CD14-positive monocyte (primary cell): Measurements from ENCODE around the gene SPON1. TPM values are rescaled to one million over a fixed set of nuclear protein-coding genes. Genes with fewer than 3 reads are reported as not detected.

Experiments used
- DNase-seq, 3 donors: peaks; one replicate each; pipeline ENCODE4 v3.0.0-alpha.2; 2011 to 2022
- H2AFZ ChIP-seq: 2 replicates; pipeline ENCODE4 v1.6.0; 2012; ENCODE audit warnings: mild to moderate bottlenecking, low read depth, low read length, inconsistent platforms; ENCODE audit not compliant: insufficient read depth, poor library complexity, severe bottlenecking
- H3K27ac ChIP-seq, 2 donors: 1 replicate in 1 of 2; 2 replicates in 1 of 2; pipeline ENCODE4 v1.5.1; 2012 to 2013; ENCODE audit warnings: low read length in 2 of 2, control low read depth in 1 of 2, inconsistent platforms in 1 of 2, low read depth in 1 of 2, mild to moderate bottlenecking in 1 of 2
- H3K27me3 ChIP-seq, 2 donors: one replicate each; pipeline versions ENCODE4 v1.6.0 to v1.6.1; 2011 to 2013; ENCODE audit warnings: low read length in 2 of 2; ENCODE audit not compliant: control insufficient read depth in 2 of 2, insufficient read depth in 2 of 2
- H3K36me3 ChIP-seq, 2 donors: replicated peaks in 1 of 2; 1 replicate in 1 of 2; 2 replicates in 1 of 2; pipeline versions ENCODE4 v1.5.1 to v1.6.1; 2012 to 2013; ENCODE audit warnings: low read length in 2 of 2, control low read depth in 1 of 2, inconsistent platforms in 1 of 2, mild to moderate bottlenecking in 1 of 2; ENCODE audit not compliant: insufficient read depth in 2 of 2, control insufficient read depth in 1 of 2
- H3K4me1 ChIP-seq, 2 donors: 1 replicate in 1 of 2; 2 replicates in 1 of 2; pipeline versions ENCODE4 v1.5.1 to v1.6.1; 2012 to 2013; ENCODE audit warnings: low read length in 2 of 2, control low read depth in 1 of 2, inconsistent platforms in 1 of 2, mild to moderate bottlenecking in 1 of 2, moderate library complexity in 1 of 2; ENCODE audit not compliant: insufficient read depth in 2 of 2, control insufficient read depth in 1 of 2
- H3K4me2 ChIP-seq: replicated peaks from 2 replicates; pipeline ENCODE3; 2012; ENCODE audit warnings: low read length, moderate library complexity, mild to moderate bottlenecking; ENCODE audit not compliant: poor library complexity, severe bottlenecking; ENCODE audit errors: extremely low read depth
- H3K4me3 ChIP-seq, 3 experiments: fragments of 200-600 bp in 1 of 3; sonication (generic) in 1 of 3; replicated peaks in 1 of 3; 1 replicate in 2 of 3; 2 replicates in 1 of 3; pipeline ENCODE4 v1.5.1; 2011 to 2013; ENCODE audit warnings: low read length in 3 of 3, mild to moderate bottlenecking in 3 of 3, control low read depth in 2 of 3, low read depth in 2 of 3, inconsistent platforms in 1 of 3, moderate library complexity in 1 of 3
- H3K79me2 ChIP-seq: 2 replicates; pipeline ENCODE4 v1.6.0; 2012; ENCODE audit warnings: mild to moderate bottlenecking, control low read depth, inconsistent platforms, low read length, moderate library complexity; ENCODE audit not compliant: insufficient read depth
- H3K9ac ChIP-seq: 2 replicates; pipeline ENCODE4 v1.6.0; 2017; ENCODE audit warnings: low read length, mild to moderate bottlenecking; ENCODE audit not compliant: insufficient read depth, poor library complexity, severe bottlenecking
- H3K9me3 ChIP-seq, 2 donors: replicated peaks in 1 of 2; 1 replicate in 1 of 2; 2 replicates in 1 of 2; pipeline versions ENCODE4 v1.5.1 to v1.6.1; 2012 to 2013; ENCODE audit warnings: low read length in 2 of 2, control low read depth in 1 of 2; ENCODE audit not compliant: control insufficient read depth in 1 of 2, insufficient read depth in 1 of 2
- H4K20me1 ChIP-seq: 2 replicates; pipeline ENCODE4 v1.6.0; 2012; ENCODE audit warnings: mild to moderate bottlenecking, low read length, control low read depth, moderate library complexity; ENCODE audit not compliant: insufficient read depth
- H3K27ac Mint-ChIP-seq, 7 donors: one replicate each; pipeline ENCODE4 v1.8.0; 2020; ENCODE audit warnings: mild to moderate bottlenecking in 7 of 7, mixed read lengths in 7 of 7, moderate library complexity in 6 of 7, inconsistent platforms in 2 of 7
- H3K27me3 Mint-ChIP-seq, 3 donors: one replicate each; pipeline ENCODE4 v1.8.0; 2021 to 2022; ENCODE audit warnings: low read depth in 3 of 3, mild to moderate bottlenecking in 3 of 3, mixed read lengths in 3 of 3, moderate library complexity in 3 of 3, inconsistent platforms in 1 of 3
- H3K36me3 Mint-ChIP-seq, 2 donors: one replicate each; pipeline ENCODE4 v1.8.0; 2020; ENCODE audit warnings: mixed read lengths in 2 of 2, inconsistent platforms in 1 of 2, mild to moderate bottlenecking in 1 of 2
- H3K4me1 Mint-ChIP-seq: one replicate; pipeline ENCODE4 v1.8.0; 2020; ENCODE audit warnings: mild to moderate bottlenecking, mixed read lengths
- H3K4me3 Mint-ChIP-seq, 2 donors: one replicate each; pipeline ENCODE4 v1.8.0; 2020; ENCODE audit warnings: mild to moderate bottlenecking in 2 of 2, mixed read lengths in 2 of 2, moderate library complexity in 1 of 2
- H3K9me3 Mint-ChIP-seq, 7 donors: one replicate each; pipeline ENCODE4 v1.8.0; 2020 to 2022; ENCODE audit warnings: mixed read lengths in 7 of 7, mild to moderate bottlenecking in 6 of 7, moderate library complexity in 6 of 7, inconsistent platforms in 2 of 7
- WGBS: methylation state at CpG from one replicate; pipeline ENCODE4 v1.1.5; 2013; ENCODE audit warnings: missing lambda C conversion rate; ENCODE audit not compliant: insufficient coverage; 5-methylcytosine and 5-hydroxymethylcytosine counted together
- intact Hi-C, 2 donors: fragments of 100-400 bp; cut with micrococcal nuclease; formaldehyde crosslinking; loops; one replicate each; pipeline versions ENCODE4 v1.15.0 to v1.15.1; 2023
- polyA plus RNA-seq, 3 donors: library from polyadenylated mRNA; depleted of rRNA in 1 of 3; unstranded in 2 of 3; stranded (reverse) in 1 of 3; fragments of 300-500 nt in 2 of 3; fragments of >200 nt in 1 of 3; fragmentation: Illumina TruSeq in 2 of 3; gene quantifications; 1 replicate in 2 of 3; 2 replicates in 1 of 3; pipeline ENCODE4 v1.2.3, GENCODE V29; 2012 to 2021
- TF ChIP-seq, protein P1 (sequence below): fragments of 200-600 bp; IDR thresholded peaks from one replicate; pipeline ENCODE4 v1.8.0; 2022; ENCODE audit warnings: antibody characterized with exemption, mild to moderate bottlenecking

The SPON1 gene
- polyA plus RNA-seq, 3 donors: not detected

DNA sequence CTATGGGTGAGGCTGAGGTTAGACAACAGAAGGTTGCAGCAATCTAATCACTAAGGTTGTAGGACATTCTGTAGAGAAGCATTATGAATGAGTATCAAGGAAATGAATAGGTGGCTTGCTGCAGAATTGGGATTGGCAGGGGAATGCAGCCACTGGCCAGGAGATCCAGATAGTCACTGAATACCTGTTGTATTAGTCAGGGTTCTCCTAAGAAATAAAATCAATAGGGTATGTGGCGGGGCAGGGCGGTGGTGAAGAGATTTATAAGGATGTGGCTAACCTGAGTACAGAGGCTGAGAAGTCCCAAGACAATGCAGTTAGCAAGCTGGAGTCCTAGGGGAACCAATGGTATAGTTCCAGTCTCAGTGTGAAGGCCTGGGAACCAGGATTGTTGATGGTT is 163.0 kb downstream of the SPON1 start:
- Histone ChIP-seq H2AFZ (no peak overlapping the region), H3K9me3 (peaks cover 0 to 4% of the 10 kb centered on the region in 2 donors), H3K4me2 (no peak overlapping the region), H3K4me1 (no peaks in the 10 kb centered on the region), H3K27ac (no peak overlapping the region), H3K79me2 (no peaks in the 10 kb centered on the region), H3K4me3 (no peak overlapping the region), H3K27me3 (no peaks in the 10 kb centered on the region), H3K9ac (no peak overlapping the region), H3K36me3 (no peaks in the 10 kb centered on the region), H4K20me1 (no peaks in the 10 kb centered on the region)
- 92% methylated on average over 2 of the region's 2 CpGs for WGBS
- intact Hi-C loops: no loop called here
- no peak for DNase-seq
- no peaks in the 10 kb centered on the region for H3K27me3 Mint-ChIP-seq
- H3K4me3 Mint-ChIP-seq: no peak overlapping the region
- no peaks in the 10 kb centered on the region for H3K4me1 Mint-ChIP-seq
- H3K9me3 Mint-ChIP-seq: peaks cover 5 to 21% (median 7%) of the 10 kb centered on the region in 7 donors
- no peaks in the 10 kb centered on the region for H3K36me3 Mint-ChIP-seq
- TF ChIP-seq, protein P1, sequence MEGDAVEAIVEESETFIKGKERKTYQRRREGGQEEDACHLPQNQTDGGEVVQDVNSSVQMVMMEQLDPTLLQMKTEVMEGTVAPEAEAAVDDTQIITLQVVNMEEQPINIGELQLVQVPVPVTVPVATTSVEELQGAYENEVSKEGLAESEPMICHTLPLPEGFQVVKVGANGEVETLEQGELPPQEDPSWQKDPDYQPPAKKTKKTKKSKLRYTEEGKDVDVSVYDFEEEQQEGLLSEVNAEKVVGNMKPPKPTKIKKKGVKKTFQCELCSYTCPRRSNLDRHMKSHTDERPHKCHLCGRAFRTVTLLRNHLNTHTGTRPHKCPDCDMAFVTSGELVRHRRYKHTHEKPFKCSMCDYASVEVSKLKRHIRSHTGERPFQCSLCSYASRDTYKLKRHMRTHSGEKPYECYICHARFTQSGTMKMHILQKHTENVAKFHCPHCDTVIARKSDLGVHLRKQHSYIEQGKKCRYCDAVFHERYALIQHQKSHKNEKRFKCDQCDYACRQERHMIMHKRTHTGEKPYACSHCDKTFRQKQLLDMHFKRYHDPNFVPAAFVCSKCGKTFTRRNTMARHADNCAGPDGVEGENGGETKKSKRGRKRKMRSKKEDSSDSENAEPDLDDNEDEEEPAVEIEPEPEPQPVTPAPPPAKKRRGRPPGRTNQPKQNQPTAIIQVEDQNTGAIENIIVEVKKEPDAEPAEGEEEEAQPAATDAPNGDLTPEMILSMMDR: no peak
- H3K27ac Mint-ChIP-seq: no peak overlapping the region

DNA sequence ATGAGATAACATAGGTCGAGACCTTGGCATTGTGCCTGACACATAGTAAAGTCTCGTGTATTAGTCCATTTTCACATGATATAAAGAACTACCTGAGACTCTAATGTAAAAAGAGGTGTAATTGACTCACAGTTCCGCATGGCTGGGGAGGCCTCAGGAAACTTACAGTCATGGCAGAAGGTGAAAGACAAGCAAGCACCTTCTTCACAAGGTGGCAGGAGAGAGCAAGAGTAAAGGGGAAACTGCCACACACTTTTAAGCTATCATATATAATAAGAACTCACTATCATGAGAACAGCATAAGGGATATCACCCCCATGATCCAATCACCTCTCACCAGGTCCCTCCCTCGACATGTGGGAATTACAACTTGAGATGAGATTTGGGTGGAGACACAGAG is 165.2 kb downstream of the SPON1 start:
- peaks cover 0 to 4% of the 10 kb centered on the region in 2 donors for H3K9me3 ChIP-seq
- intact Hi-C loops: no loop called here
- no peak overlapping the region for H2AFZ ChIP-seq
- WGBS: no CpG with 5 or more reads among the region's 4 CpGs
- Mint-ChIP-seq H3K4me1 (no peaks in the 10 kb centered on the region), H3K27me3 (peaks cover 0 to 2% (median 0%) of the 10 kb centered on the region in 3 donors), H3K36me3 (no peaks in the 10 kb centered on the region), H3K27ac (peak overlapping the region in 1 of 7 donors; percentile 10), H3K9me3 (peaks cover 5 to 21% (median 7%) of the 10 kb centered on the region in 7 donors), H3K4me3 (no peak overlapping the region)
- TF ChIP-seq, protein P1: no peak
- no peaks in the 10 kb centered on the region for H3K36me3 ChIP-seq
- DNase-seq: no peak
- no peak overlapping the region for H3K4me2 ChIP-seq
- no peak overlapping the region for H3K27ac ChIP-seq
- H3K4me3 ChIP-seq: no peak overlapping the region
- no peaks in the 10 kb centered on the region for H3K79me2 ChIP-seq
- no peak overlapping the region for H3K9ac ChIP-seq
- no peaks in the 10 kb centered on the region for H4K20me1 ChIP-seq
- H3K27me3 ChIP-seq: no peaks in the 10 kb centered on the region
- H3K4me1 ChIP-seq: no peaks in the 10 kb centered on the region
